T-helper 1 cell (primary cell): ENCODE data around the gene MOV10L1.

Source experiments
- DNase-seq, 5 donors: peaks; one replicate each; pipeline ENCODE4 v3.0.0-alpha.2; 2012 to 2020

MOV10L1 gene

GRCh38 chr22:50177537-50178470, 88.0 kb downstream of the MOV10L1 start:
- peak in 2 of 5 donors; percentile 2 to 12 for DNase-seq

- DNase-seq: no peak
Observed at GRCh38 chr22:50178471-50178864, 88.7 kb downstream of the MOV10L1 start.

GRCh38 chr22:50178871-50179869, 89.4 kb downstream of the MOV10L1 start:
- no peak for DNase-seq

GRCh38 chr22:50179937-50180726, 90.3 kb downstream of the MOV10L1 start:
- no peak for DNase-seq

- peak in 1 of 5 donors; percentile 12 for DNase-seq
Observed at GRCh38 chr22:50180727-50181521, 91.1 kb downstream of the MOV10L1 start.

GRCh38 chr22:50182176-50183081, 92.6 kb downstream of the MOV10L1 start:
- DNase-seq: no peak

GRCh38 chr22:50183141-50183971, 93.5 kb downstream of the MOV10L1 start:
- DNase-seq: peak in 1 of 5 donors; percentile 4

GRCh38 chr22:50184004-50184901, 94.4 kb downstream of the MOV10L1 start:
- peak in 1 of 5 donors; percentile 6 for DNase-seq

GRCh38 chr22:50184902-50185374, 95.1 kb downstream of the MOV10L1 start:
- DNase-seq: no peak

- peak; percentile 82 to 92 (median 85) for DNase-seq
Observed at GRCh38 chr22:50185375-50186087, 95.7 kb downstream of the MOV10L1 start, which contains the start of gene TRABD. TRABD (plus strand) TSS chr22:50185913; CDS start chr22:50193061, 7,148 bp downstream.

- no peak for DNase-seq
Observed at GRCh38 chr22:50186181-50186714, 96.4 kb downstream of the MOV10L1 start.

GRCh38 chr22:50186761-50187523, 97.1 kb downstream of the MOV10L1 start:
- DNase-seq: peak in 1 of 5 donors; percentile 18

GRCh38 chr22:50188356-50188755, 98.5 kb downstream of the MOV10L1 start:
- no peak for DNase-seq

- DNase-seq: peak in 1 of 5 donors; percentile 7
Observed at GRCh38 chr22:50189184-50189848, 99.5 kb downstream of the MOV10L1 start.

- DNase-seq: peak in 1 of 5 donors; percentile 32
Observed at GRCh38 chr22:50189849-50190181, 100.0 kb downstream of the MOV10L1 start.
